HepG2 (cell line): Measurements from ENCODE around the gene CHST13. TPM values are rescaled to one million over a fixed set of nuclear protein-coding genes. Genes with fewer than 3 reads are reported as not detected.
A peak's percentile ranks its signal among the peaks of the same experiment; 100 is the strongest.

Experiments
- ELF3 ChIP-seq: IDR thresholded peaks from 2 replicates; pipeline ENCODE4 v1.6.1; 2016; ENCODE audit warnings: missing genetic modification reagents, missing compliant biosample characterization
- HNRNPL ChIP-seq: fragments of 200-400 bp; formaldehyde crosslinking; IDR thresholded peaks from 2 replicates; pipeline ENCODE4 v1.6.1; 2017; ENCODE audit warnings: mild to moderate bottlenecking, low read depth, low read length
- KDM4B ChIP-seq: sonication (generic); formaldehyde crosslinking; IDR thresholded peaks from 2 replicates; pipeline ENCODE4 v1.4.0; 2020; ENCODE audit warnings: missing genetic modification reagents
- MTF2 ChIP-seq: sonication (generic); formaldehyde crosslinking; IDR thresholded peaks from 2 replicates; pipeline ENCODE4 v1.5.0; 2020; ENCODE audit warnings: missing genetic modification reagents, borderline replicate concordance
- NR3C1 ChIP-seq: sonication (generic); formaldehyde crosslinking; IDR thresholded peaks from 2 replicates; pipeline ENCODE4 v1.4.0; 2020; ENCODE audit warnings: missing genetic modification reagents
- PATZ1 ChIP-seq: sonication (generic); formaldehyde crosslinking; IDR thresholded peaks from 2 replicates; pipeline ENCODE4 v1.4.0; 2020; ENCODE audit warnings: missing genetic modification reagents
- RBFOX2 ChIP-seq: fragments of 200-400 bp; formaldehyde crosslinking; IDR thresholded peaks from 2 replicates; pipeline ENCODE4 v1.6.1; 2017; ENCODE audit warnings: low read depth, mild to moderate bottlenecking, low read length
- RNF2 ChIP-seq: fragments of 450-650 bp; conservative IDR thresholded peaks from 2 replicates; pipeline ENCODE4 v1.6.1; 2016; ENCODE audit warnings: low read depth
- ZFX ChIP-seq: sonication (generic); formaldehyde crosslinking; IDR thresholded peaks from 2 replicates; pipeline ENCODE4 v1.4.0; 2020; ENCODE audit warnings: mild to moderate bottlenecking, low read depth, missing genetic modification reagents, moderate library complexity
- ZNF280D ChIP-seq: sonication (generic); formaldehyde crosslinking; IDR thresholded peaks from 2 replicates; pipeline ENCODE4 v1.5.1; 2020; ENCODE audit warnings: mild to moderate bottlenecking, missing genetic modification reagents
- ZNF770 ChIP-seq: sonication (generic); formaldehyde crosslinking; IDR thresholded peaks from 2 replicates; pipeline ENCODE4 v1.5.0; 2020; ENCODE audit warnings: mild to moderate bottlenecking, missing genetic modification reagents
- ZNF883 ChIP-seq: sonication (generic); formaldehyde crosslinking; IDR thresholded peaks from 2 replicates; pipeline ENCODE4 v1.5.1; 2020; ENCODE audit warnings: mild to moderate bottlenecking, missing genetic modification reagents; ENCODE audit errors: not compliant biosample characterization
- polyA plus RNA-seq, 8 experiments: library from polyadenylated mRNA; depleted of rRNA in 3 of 8; stranded (reverse) in 7 of 8; unstranded in 1 of 8; fragments of >200 nt; fragmentation: Illumina TruSeq in 4 of 8; extraction: Trizol in 4 of 8; gene quantifications; 2 replicates each; pipeline versions ENCODE4 v1.2.1 to v1.2.3, GENCODE V29; 2011 to 2016; ENCODE audit warnings: low read depth in 4 of 8, missing spikeins in 1 of 8, mixed read lengths in 1 of 8; ENCODE audit not compliant: insufficient read depth in 1 of 8
- total RNA-seq, 5 experiments: library from RNA; depleted of rRNA; stranded (reverse); fragments of >200 nt; fragmentation: Illumina TruSeq; extraction: Trizol; gene quantifications; 2 replicates each; pipeline ENCODE4 v1.2.3, GENCODE V29; 2016; ENCODE audit warnings: low read depth in 1 of 5

CHST13 gene
- total and polyA plus RNA-seq, 2 of the 13 experiments (the other 11 are each of a cell fraction or from before 2014, with no cell fraction given): 32.0 to 43.1 TPM

GRCh38 chr3:126525853-126526667 is 2.1 kb downstream of the CHST13 start (continued):
- no peak for TF ChIP-seq PATZ1 (CRISPR knock-in tag)
- TF ChIP-seq MTF2 (CRISPR knock-in tag): no peak
- TF ChIP-seq NR3C1 (CRISPR knock-in tag): no peak
- TF ChIP-seq ZNF770 (CRISPR knock-in tag): peak; percentile 60
- no peak for TF ChIP-seq RNF2
- TF ChIP-seq ELF3 (CRISPR knock-in tag): no peak
- TF ChIP-seq HNRNPL: 0 out of 2 replicates have a peak, but pooled peaks have one; percentile 40
- TF ChIP-seq KDM4B (CRISPR knock-in tag): no peak
- TF ChIP-seq ZNF883 (CRISPR knock-in tag): no peak
- TF ChIP-seq RBFOX2: no peak
- no peak for TF ChIP-seq ZNF280D (CRISPR knock-in tag)
- peak; percentile 25; the same call in 1 of the 2 replicates for TF ChIP-seq ZFX (CRISPR knock-in tag)
